A673 (cell line): ENCODE data around the gene CNPPD1.

Experiments
- CTCF ChIP-seq: fragments of 300-800, 200-600 bp; sonication (generic); conservative IDR thresholded peaks from 2 replicates; pipeline ENCODE4 v1.5.1; 2017; ENCODE audit warnings: low read depth, mild to moderate bottlenecking, antibody characterized with exemption, low read length, moderate library complexity, mixed read lengths
- EZH2 ChIP-seq: fragments of 200-600 bp; sonication (generic); IDR thresholded peaks from 2 replicates; pipeline ENCODE4 v1.6.1; 2017; ENCODE audit warnings: borderline replicate concordance, low read depth, mild to moderate bottlenecking, mixed read lengths, antibody characterized with exemption, low read length; ENCODE audit not compliant: poor library complexity, severe bottlenecking

GRCh38 chr2:219157396-219157795 is 19.3 kb downstream of the CNPPD1 start:
- no peak for TF ChIP-seq EZH2
- no peak for TF ChIP-seq CTCF
